Measurements from ENCODE around the gene UCKL1.
"Not testable (repeated sequence)": the region's sequence is repeated elsewhere in the genome, so short reads cannot be mapped to it uniquely, and the experiment has no call there.

UCKL1 gene
- 27.0 to 51.0 (median 32.7) reads per million in 3 experiments for total RNA-seq

GRCh38 chr20:63955827-63956663 lies at the start of gene UCKL1:
TSS of gene UCKL1 (minus strand) at chr20:63956416. CDS start at chr20:63956372, 44 bp downstream.
- peak; percentile 92 for DNase-seq

- no peak for DNase-seq
Observed at GRCh38 chr20:64005394-64005793, 49.2 kb upstream of the UCKL1 start.

GRCh38 chr20:64003960-64004725 lies 47.9 kb upstream of the UCKL1 start:
- no peak for DNase-seq

GRCh38 chr20:64001607-64002011 lies 45.4 kb upstream of the UCKL1 start:
- DNase-seq, result no peak

GRCh38 chr20:64000906-64001305 lies 44.7 kb upstream of the UCKL1 start:
- no peak for DNase-seq

GRCh38 chr20:63982937-63983336 lies 26.7 kb upstream of the UCKL1 start:
- DNase-seq, result no peak

GRCh38 chr20:63980806-63981728 lies 24.9 kb upstream of the UCKL1 start, which contains the start of gene PRPF6:
TSS of gene PRPF6 (plus strand) at chr20:63981132. CDS start at chr20:63981246, 114 bp downstream.
- peak; percentile 93 for DNase-seq

GRCh38 chr20:63980317-63980805 lies 24.1 kb upstream of the UCKL1 start:
- DNase-seq, result peak; percentile 47

GRCh38 chr20:63979557-63980316 lies 23.5 kb upstream of the UCKL1 start, which contains the start of gene SAMD10:
TSS of gene SAMD10 (minus strand) at chr20:63979642. CDS start at chr20:63979467, 175 bp downstream.
- peak; percentile 58 for DNase-seq

GRCh38 chr20:63979229-63979556 lies 23.0 kb upstream of the UCKL1 start:
- DNase-seq, result no peak

- peak; percentile 30 for DNase-seq
Observed at GRCh38 chr20:63978319-63979228, 22.4 kb upstream of the UCKL1 start.

GRCh38 chr20:63977739-63978276 lies 21.6 kb upstream of the UCKL1 start:
- DNase-seq, result no peak

- no peak for DNase-seq
Observed at GRCh38 chr20:63976980-63977738, 20.9 kb upstream of the UCKL1 start.

GRCh38 chr20:63976511-63976910 lies 20.3 kb upstream of the UCKL1 start:
- DNase-seq, result not testable (repeated sequence)

GRCh38 chr20:63974402-63975200 lies 18.4 kb upstream of the UCKL1 start:
- DNase-seq, result no peak

GRCh38 chr20:63973636-63974401 lies 17.6 kb upstream of the UCKL1 start:
- peak; percentile 62 for DNase-seq

GRCh38 chr20:63973160-63973479 lies 16.9 kb upstream of the UCKL1 start:
- no peak for DNase-seq
